Measurements from ENCODE around the gene HOXB3.

GRCh38 chr17:48551214-48551555, 38.9 kb downstream of the HOXB3 start:
- TF ChIP-seq CTCF (conservative IDR thresholded peaks at IDR 0.05 in 1 of 2, IDR thresholded peaks at IDR 0.05 in 1 of 2; ENCODE audit: low read depth in 1 of 2, low read length in 2 of 2): no peak
- no peak for TF ChIP-seq EZH2 (IDR thresholded peaks at IDR 0.05; ENCODE audit: low read length, missing control alignments)

Measured in fibroblast of lung (primary cell).